CD4-positive, alpha-beta T cell treated with Interleukin-21 for 1 hour (primary cell): ENCODE results near the gene SMIM1.
"Not testable (repeated sequence)": the region's sequence is repeated elsewhere in the genome, so short reads cannot be mapped to it uniquely, and the experiment has no call there.

Experiments
- DNase-seq: peaks from one replicate; pipeline ENCODE4 v3.0.0-alpha.2; 2020

The SMIM1 gene

GRCh38 chr1:3738943-3739342 lies 33.6 kb upstream of the SMIM1 start:
- no peak for DNase-seq

DNA sequence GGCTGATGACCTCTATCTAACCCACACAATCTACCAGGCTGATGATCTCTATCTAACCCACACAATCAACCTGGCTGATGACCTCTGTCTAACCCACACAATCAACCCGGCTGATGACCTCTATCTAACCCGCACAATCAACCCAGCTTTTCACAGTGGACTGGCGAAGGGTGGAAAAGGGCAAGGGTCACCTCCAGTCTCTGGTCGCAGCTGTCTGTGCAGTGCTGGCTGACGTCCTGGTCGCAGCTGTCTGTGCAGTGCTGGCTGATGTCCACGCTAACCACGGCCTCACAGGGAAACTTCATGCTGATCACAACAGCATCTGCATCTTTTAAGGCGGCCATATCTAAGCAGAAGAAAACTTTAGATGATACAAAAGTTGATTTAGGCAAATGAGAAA lies 32.5 kb upstream of the SMIM1 start:
- DNase-seq = no peak

- DNase-seq = no peak
These were observed 31.8 kb upstream of the SMIM1 start for GRCh38 chr1:3740752-3741151.

DNA sequence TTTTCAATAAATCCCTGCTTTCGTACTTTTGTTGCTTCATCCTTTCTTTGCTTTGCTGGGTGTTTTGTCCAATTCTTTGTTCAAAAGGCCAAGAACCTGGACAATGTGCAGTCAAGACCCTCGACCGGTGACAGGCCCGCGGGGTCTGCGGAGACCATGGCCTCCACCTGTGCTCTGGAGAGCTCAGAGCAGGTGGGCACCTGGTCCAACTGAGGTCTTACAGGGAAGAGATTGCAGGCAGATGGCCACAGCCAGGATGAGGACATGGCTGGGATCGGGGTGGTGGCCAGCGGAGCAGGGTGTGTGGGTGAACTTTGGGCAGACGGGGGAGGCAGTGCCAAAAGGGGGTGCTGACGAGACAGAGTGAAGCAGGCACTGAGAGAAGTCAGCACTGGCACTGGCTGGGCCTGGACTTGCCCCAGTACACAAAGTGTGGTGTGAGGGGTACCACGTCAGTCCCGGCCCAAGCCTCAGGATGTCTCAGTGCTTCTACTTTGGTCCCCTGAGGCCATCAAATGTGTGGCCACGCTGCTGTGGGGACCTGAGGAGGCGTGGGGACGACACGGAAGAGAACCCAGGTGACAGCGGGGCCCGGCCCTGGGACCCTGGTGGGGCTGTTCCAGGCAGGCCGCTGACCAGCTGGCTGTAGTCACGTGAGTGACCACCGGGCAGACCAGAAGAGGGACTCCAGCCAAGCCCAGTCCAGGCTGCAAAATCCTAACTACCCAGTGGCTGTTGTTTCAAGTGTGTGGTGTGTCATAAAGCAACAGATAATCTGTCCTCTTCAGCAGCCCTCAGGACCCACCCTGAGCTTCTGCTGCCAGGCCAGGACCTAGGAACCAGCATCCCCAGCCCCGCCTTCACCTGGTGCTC lies 30.7 kb upstream of the SMIM1 start:
- DNase-seq = no peak

- DNase-seq = no peak
These were observed 29.9 kb upstream of the SMIM1 start for GRCh38 chr1:3742439-3743298.

- no peak for DNase-seq
These were observed 29.1 kb upstream of the SMIM1 start for GRCh38 chr1:3743421-3743820.

GRCh38 chr1:3743826-3744225 lies 28.7 kb upstream of the SMIM1 start:
- no peak for DNase-seq

- DNase-seq = no peak
These were observed 27.9 kb upstream of the SMIM1 start for GRCh38 chr1:3744646-3745045.

GRCh38 chr1:3745071-3745470 lies 27.5 kb upstream of the SMIM1 start:
- no peak for DNase-seq

DNA sequence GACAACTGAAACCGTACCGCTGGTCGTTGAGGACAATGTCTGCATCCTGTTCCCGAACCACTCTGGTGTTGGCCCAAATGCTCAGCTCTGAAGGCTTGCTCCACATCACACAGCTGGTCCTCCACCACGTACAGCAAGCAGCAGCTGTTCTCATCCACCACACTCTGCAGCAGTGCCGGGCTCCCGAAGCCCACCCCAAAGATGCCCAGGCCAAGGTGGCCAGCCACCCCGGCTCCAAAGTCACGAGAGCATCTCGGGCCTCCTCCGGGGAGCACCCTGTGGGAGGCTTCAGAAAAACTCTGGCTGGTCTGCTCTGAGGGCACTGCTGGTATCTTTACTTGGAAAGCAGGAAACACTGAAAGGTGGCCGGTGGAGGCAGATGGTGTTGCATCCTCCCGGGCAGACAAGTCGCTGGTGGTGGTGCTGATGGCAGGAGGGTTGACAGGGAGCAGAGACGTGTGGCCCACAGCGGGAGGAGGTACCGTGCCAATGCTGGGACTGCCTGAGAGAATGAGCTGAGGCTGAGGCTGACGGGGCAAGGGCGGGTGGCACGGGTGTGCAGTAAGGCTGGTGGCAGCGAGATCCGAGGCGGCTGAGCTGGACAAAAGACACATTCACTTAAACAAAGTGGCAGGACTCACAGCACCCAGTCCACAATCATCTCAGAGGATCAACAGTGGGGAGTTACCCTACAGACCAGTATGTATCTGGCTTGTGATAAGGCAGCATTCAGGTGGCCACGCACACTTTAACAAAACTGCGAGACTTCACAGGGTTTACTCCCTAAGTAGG lies 26.8 kb upstream of the SMIM1 start:
- no peak for DNase-seq

DNA sequence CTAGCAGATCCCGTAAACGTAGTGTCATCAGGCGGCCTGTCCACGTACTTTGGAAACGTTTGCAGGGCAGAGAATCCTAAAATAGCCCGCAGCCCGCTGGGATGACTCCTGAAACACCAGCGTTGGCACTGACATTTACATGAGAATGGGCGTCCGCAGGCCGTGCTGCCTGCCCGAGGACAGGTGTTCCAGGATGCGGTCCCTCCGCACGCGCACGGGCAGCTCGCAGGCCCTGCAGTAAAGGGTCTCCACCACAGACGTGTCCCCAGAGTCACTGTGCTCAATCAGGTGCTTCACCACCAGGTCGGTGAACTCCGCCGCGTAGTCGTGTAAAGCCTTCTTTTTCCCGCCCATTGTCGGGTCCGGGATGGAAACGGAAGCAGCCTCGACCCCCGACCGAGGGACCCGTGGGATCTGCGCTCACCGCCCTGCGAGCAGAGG lies 26.1 kb upstream of the SMIM1 start:
- no peak for DNase-seq

- peak; percentile 89 for DNase-seq
These were observed 25.6 kb upstream of the SMIM1 start for GRCh38 chr1:3746830-3747521.

GRCh38 chr1:3747522-3747848 lies 25.1 kb upstream of the SMIM1 start:
- DNase-seq = no peak

GRCh38 chr1:3747903-3748302 lies 24.6 kb upstream of the SMIM1 start:
- DNase-seq = no peak

GRCh38 chr1:3748316-3748900 lies 24.1 kb upstream of the SMIM1 start:
- DNase-seq = not testable (repeated sequence)

- no peak for DNase-seq
These were observed 23.0 kb upstream of the SMIM1 start for GRCh38 chr1:3749512-3749911.

- no peak for DNase-seq
These were observed 21.8 kb upstream of the SMIM1 start for GRCh38 chr1:3750741-3751140.

DNA sequence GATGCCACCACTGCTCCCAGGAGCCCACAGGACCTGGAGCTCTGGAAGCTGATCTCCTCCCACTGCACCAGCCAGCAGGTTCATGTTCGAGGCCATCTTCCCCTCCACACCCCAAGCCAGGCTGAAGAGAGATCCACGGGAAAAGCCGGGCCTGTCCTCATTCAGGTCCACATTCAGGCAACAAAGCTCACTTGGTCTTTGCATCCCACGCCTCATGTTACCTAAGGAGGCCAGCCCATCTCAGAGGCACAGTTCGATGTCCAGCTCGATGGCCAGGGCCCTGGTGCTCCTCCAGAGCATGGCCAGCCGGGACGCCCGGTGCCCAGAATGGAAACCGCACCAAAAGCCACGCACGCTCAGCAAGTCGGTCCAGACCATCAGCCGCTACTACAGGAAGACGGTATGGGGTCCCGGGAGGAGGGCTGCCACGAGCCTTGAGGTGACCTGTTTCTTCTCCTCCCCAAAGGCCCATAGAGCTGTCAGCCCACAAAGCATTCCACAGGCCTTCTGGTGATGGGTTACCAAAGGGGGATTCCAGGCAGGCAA lies 20.1 kb upstream of the SMIM1 start, which contains the start of gene CCDC27:
TSS of gene CCDC27 (plus strand) at position 51 of the 546 bp plus-strand sequence. CDS start at position 83, 32 bp downstream.
- no peak for DNase-seq

DNA sequence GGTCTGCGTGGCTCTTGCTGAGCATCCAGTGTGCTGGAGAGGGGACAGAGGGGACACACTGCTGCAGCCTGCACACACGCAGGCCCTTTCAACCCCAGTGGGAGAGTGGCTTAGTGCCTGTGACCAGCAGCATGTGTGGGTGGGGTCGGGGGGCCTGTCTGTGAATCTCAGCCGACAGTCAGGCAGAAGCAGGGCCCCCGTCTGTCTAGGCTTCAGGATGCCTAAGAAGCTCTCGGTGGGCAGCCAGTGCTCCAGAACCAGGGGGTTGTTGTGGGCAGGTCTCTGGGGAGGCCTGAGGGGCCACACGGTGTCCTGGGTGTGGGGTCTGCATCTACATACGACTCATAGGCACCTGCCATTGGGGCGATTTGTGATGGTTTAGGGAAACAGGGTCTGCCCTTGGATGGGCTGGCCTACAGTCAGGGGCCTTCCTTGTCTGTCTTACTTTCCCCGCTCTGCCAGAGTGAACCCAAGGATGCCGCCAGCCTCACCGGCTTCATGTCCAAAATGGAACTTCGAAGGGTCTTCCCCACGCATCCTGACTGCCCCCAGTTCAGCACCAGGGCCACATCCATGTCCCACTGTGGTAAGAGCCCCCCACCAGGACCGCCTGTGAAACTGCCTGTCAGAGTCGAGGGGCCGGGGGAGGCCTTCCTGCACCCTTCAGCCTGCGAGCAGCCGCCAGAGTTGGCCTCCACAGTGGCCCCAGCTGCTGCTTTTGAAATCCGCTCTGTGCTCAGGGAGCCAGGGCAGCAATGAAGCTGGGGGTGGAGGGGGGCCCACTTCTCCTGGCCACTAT lies 18.7 kb upstream of the SMIM1 start:
- DNase-seq = no peak

DNA sequence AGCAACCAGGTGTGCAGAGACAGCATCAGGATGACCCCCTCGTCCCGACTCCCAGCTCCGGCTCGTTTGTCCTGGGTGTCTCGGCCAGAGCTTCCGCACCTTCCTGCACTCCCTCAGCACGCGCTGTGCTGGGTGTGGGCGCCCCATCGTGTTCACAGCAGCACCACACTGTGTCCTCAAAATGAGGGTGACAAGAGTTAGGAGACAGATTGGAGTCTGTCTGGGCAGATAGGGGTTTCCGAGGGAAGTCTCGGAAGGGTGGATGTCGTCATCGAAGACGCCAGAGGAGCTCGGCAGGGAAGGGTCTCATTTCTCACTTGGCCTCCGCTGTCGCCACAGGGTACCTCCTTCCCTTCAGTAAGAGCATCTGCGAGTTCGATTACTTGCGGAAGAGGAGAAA lies 16.2 kb upstream of the SMIM1 start:
- no peak for DNase-seq

GRCh38 chr1:3759164-3759563 lies 13.4 kb upstream of the SMIM1 start:
- no peak for DNase-seq
